ENCODE data around the gene STAT2.

The STAT2 gene

DNA sequence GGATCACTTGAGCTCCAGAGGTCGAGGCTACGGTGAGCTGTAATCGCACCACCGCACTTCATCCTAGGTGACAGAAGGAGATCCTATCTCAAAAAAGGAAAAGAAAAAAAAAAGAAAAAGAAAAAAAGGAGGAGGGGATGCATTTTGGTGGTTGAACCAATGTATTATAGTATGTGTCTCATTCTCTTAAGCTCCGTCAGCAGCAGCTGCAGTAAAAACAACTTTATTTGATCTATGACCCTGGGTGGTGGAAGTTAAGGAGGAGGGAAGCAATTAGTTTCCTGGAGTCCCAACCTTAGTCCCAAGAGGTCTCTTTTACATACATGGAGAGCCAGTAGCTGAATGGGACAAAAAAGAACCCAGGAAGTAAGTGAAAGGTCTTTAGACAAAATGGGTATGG is 29.5 kb upstream of the STAT2 start:
- Histone ChIP-seq H3K4me3 (no peak overlapping the region), H3K27ac (no peak overlapping the region)
- TF ChIP-seq, protein P1, sequence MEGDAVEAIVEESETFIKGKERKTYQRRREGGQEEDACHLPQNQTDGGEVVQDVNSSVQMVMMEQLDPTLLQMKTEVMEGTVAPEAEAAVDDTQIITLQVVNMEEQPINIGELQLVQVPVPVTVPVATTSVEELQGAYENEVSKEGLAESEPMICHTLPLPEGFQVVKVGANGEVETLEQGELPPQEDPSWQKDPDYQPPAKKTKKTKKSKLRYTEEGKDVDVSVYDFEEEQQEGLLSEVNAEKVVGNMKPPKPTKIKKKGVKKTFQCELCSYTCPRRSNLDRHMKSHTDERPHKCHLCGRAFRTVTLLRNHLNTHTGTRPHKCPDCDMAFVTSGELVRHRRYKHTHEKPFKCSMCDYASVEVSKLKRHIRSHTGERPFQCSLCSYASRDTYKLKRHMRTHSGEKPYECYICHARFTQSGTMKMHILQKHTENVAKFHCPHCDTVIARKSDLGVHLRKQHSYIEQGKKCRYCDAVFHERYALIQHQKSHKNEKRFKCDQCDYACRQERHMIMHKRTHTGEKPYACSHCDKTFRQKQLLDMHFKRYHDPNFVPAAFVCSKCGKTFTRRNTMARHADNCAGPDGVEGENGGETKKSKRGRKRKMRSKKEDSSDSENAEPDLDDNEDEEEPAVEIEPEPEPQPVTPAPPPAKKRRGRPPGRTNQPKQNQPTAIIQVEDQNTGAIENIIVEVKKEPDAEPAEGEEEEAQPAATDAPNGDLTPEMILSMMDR (IDR thresholded peaks at IDR 0.05) = no peak
- DNase-seq (ENCODE audit: low spot score) = no peak

DNA sequence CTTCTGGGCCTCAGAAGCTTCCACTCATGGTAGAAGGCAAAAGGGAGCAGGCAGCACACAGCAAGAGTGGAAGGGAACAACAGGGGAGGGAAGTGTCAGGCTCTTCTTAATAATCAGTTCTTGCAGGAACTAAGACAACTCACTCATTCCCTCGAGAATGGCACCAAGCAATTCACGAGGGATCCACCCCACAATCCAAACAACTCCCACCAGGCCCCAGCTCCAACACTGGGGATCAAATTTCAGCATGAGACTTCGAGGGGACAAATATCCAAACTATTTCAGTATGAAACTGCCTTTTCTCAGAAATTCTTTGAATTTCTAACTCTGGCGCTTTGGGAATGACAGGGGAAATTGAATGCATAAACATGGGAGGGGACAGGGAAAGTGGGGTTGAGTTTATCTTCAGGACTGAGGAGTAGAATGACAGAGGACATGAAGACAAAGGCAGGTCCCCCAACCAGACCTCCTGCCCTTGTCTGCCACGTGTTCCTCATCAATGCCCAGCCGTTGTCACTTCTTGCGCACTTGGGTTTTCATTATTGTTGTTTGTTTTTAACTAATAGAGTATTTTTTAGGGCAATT is 27.3 kb upstream of the STAT2 start:
- TF ChIP-seq, protein P1 (IDR thresholded peaks at IDR 0.05) = no peak
- H3K4me3 ChIP-seq = no peak overlapping the region
- DNase-seq (ENCODE audit: low spot score) = no peak
- H3K27ac ChIP-seq = no peak overlapping the region

DNA sequence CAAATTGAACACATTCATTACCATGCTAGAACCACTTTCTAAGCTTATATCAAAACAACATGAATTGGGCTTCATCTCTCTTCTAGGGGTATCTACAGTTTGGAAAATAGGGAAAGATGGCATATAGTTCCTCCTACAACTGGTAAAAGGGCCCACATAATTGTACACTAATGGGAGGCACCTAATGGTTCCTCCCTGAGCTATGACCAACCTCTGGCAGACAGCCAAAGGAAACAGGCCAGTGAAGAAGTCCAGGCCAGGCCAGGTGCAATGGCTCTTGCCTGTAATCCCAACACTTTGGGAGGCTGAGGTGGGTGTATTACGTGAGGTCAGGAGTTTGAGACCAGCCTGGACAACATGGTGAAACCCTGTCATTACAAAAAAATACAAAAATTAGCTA is 26.0 kb upstream of the STAT2 start:
- no peak overlapping the region for H3K27ac ChIP-seq
- H3K4me3 ChIP-seq = no peak overlapping the region
- TF ChIP-seq, protein P1 (IDR thresholded peaks at IDR 0.05) = no peak
- no peak for DNase-seq (ENCODE audit: low spot score)

DNA sequence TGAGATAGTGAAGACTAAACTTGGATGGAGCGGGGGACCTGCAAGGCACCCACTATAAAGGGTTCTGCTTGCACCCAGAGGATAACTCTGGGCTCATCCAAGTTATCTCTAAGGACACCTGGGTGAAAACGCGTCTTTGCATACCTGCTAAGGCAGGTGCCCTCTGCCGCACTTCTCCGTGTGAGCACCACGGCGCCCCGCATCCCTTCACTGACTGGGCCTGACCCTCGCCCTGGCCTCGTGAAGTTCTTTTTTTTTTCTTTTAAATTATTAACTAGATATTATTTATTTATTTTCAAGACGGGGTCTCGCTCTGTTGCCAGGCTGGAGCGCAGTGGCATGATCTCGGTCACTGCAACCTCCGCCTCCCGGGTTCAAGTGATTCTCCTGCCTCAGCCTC is 22.7 kb upstream of the STAT2 start:
- no peak for DNase-seq (ENCODE audit: low spot score)
- Histone ChIP-seq H3K27ac (no peak overlapping the region), H3K4me3 (no peak overlapping the region)
- TF ChIP-seq, protein P1 (IDR thresholded peaks at IDR 0.05) = no peak

DNA sequence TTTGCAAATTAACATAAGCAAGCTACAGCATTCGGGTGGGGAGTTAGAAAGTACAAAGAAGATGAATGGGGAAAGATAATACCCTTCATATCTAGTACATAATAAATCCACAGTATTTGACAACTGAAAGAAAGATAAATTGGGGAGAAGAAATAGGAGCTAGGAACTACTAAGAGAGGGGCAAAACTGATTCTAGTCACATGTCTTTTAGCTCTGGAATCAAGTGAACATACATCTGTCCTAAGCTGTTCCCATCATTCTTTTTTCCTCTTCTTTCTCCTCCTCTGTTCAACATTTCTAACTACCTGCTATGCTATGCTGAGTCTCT is 18.0 kb upstream of the STAT2 start:
- DNase-seq (ENCODE audit: low spot score) = no peak
- H3K27ac ChIP-seq = no peak overlapping the region
- TF ChIP-seq, protein P1 (IDR thresholded peaks at IDR 0.05) = no peak
- H3K4me3 ChIP-seq = no peak overlapping the region

DNA sequence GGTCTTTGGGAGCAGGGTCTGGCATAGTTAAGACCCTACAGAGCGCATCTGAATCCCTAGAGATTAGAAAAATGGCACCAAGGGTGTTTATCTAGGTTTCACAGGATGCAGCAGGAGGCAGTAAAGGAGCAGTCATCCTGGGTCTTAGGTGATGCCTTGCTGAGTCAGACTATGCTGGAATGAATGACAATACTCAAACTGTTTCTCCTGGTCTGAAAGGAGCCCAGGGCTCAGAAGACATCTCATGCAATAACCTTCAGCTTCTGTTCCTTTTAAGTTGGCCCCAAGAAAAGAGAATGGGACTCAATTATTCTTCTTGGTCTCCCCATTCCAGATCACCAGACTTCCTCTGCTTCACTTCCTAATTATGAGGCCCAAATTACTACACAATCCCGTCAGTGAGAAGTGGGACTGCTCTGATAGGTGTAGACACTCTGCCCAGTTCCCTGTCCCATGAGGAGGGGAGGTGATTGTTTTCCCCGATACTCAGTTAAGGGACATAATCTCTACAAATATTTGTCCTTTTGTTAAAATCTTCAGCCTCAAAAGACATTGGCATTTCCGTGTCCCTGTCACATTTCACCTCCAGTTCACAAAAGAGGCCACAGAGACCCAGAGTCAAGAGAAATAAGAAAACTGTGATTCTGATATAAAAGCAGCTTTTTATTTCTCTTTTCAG is 17.5 kb upstream of the STAT2 start:
- Histone ChIP-seq H3K4me3 (no peak overlapping the region), H3K27ac (no peak overlapping the region)
- TF ChIP-seq, protein P1 (IDR thresholded peaks at IDR 0.05) = no peak
- no peak for DNase-seq (ENCODE audit: low spot score)
